ENCODE measurements around the gene GNG12.
A peak's percentile ranks its signal among the peaks of the same experiment; 100 is the strongest.

Gene GNG12

DNA sequence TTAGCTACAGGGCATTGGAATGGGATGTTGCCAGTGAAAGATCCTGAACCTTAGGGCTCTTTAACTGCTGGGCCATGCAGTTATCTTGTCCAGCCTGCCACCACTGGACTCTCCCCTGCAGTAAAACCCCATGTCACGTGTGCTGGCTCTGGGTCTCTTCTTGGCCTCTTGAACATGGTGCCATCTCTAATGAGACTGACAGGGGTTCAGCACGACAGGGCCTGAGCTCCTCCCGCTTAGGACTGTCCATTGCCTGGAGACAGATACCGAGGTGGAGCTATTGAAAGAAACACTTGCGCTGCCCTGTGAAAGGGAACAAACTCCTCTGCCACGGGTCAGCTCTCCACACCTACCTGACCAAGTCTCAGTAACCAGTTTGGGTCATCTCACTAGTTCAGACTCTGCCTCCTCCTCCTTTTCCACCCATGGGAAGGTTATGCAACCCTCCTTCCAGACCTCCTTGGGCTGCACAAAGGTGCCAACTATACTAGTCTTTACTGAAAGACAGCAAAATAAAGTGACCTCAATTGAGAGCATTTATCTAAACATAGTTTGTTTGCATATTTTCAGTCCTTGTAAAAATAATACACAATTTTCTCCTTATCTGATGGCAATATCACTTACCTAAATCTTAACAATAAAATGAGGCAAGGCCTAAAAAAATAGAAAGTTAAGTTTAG lies 66.0 kb downstream of the GNG12 start:
- in situ Hi-C loops (cut with HindIII; ENCODE audit: low pct_ligation_motif_present, low pct_unique_long_range_greater_than_20kb, low sequenced_read_pairs), result no loop called here
- DNase-seq, result no peak

DNA sequence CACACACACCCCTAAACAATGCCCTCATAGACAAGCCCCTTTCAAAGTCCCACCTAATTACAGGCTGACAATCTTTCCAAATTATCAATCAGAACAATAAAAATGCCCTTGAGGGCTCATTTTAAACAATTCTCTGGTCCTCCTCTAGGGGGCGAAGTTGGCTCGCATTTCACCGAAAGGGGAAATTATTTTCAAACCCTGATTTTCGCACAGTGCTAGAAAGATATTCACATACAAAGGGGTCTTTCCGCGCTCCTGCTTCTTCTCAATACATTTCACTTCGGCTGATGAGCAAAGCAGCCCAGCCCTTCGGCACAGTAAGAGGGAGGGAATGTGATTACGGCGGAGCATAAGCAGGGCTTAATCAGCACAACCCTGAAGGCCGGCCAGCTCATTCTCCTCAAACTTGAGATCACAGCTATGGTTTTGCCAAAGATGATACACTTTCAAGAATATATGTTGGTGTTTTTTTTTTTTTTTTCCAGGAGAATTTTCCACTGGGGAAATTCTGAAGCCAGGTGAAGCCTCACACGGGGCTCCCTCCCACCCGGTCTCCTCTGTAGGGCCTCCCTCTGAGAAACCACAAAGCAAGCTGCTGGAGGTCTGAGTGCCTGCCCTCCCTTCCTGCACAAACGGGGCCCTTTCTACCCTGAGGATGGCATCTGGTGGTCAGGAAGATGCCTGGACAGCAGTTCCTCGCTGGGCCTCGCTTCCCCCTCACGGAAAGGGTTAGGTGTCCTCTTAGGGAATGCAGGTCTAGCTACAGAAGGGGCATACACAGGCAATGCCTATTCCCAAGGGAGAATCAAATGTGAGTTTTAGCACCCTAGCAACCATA lies 66.9 kb downstream of the GNG12 start:
- in situ Hi-C loops (cut with HindIII; ENCODE audit: low pct_ligation_motif_present, low pct_unique_long_range_greater_than_20kb, low sequenced_read_pairs), result no loop called here
- DNase-seq, result peak; percentile 58

- DNase-seq, result no peak
- in situ Hi-C loops (cut with HindIII; ENCODE audit: low pct_ligation_motif_present, low pct_unique_long_range_greater_than_20kb, low sequenced_read_pairs), result no loop called here
Observed at GRCh38 chr1:67764633-67765032, 68.6 kb downstream of the GNG12 start.

DNA sequence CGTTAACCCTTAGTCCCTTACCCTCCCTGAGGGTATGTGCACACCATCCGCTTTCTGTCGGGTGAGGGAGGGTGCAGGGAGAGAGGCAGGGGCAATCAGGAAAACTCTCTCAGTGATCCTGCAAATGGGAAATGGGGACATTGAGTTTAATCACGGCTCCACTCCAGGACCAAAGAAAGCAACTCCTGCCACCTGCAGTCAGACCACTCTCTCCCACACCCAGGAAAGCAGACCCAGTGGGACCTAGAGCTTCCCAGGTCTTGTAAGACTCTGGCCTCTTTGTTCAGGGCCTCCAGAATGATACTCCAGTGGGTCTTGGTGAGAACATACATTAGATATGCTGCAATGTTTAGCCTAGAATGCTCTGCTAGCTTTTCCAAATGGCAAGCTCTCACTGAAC lies 71.5 kb downstream of the GNG12 start:
- DNase-seq, result no peak
- in situ Hi-C loops (cut with HindIII; ENCODE audit: low pct_ligation_motif_present, low pct_unique_long_range_greater_than_20kb, low sequenced_read_pairs), result no loop called here

DNA sequence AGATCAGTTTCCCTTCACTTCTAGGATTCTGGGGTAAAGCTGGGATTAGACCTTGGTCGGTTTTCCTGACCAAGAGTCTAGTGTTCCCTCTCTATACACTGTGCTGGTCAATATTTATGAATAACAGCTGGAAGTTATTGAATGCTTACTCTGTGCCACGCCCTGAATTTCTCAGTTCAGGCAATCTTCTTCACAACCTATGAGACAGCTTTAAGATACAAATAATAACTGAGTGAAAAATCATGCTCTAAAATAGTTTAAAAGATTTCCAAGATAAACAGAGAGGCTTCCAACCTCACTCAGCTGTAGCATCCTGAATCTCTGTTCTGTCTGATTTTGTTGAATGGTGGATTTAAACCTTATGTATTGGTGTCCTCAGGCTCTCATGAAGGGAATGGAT lies 72.2 kb downstream of the GNG12 start:
- no peak for DNase-seq
- in situ Hi-C loops (cut with HindIII; ENCODE audit: low pct_ligation_motif_present, low pct_unique_long_range_greater_than_20kb, low sequenced_read_pairs), result no loop called here

DNA sequence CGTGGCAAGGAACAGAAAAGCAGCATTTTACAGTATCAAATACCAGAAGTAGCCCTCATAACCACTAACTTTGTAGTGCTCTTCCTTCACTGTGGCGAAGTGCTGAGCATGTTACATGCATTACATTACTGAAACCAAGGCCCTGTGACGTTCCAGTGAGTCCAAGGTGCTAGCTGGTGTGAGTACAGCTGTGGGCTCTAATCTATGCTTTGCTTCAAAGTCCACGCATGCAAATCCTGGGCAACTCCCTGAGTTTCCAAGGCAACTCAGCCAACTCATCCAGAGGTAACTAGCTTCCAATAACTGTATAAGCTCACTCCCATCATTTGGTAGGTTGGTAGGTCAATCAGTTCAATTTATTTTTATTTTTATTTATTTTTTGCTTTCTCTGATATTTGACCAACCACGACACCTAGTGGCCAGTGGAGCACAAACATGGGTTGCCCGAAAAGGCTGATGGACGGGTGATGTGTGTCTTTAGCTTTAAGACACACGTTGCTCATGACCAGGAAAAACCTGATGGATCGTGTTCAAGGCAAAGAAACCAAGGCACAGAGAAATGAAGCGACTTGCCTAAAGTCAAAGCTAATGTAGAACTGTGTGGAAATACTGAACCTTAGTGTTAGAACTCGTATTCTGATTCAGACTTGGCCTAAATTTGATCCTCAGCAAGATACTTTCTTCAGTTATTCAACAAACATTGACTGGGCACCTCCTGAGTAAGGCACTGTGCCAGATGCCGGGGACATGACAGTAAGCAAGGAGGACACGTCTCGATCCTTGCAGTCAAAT lies 73.0 kb downstream of the GNG12 start:
- in situ Hi-C loops (cut with HindIII; ENCODE audit: low pct_ligation_motif_present, low pct_unique_long_range_greater_than_20kb, low sequenced_read_pairs), result no loop called here
- peak; percentile 52 for DNase-seq

DNA sequence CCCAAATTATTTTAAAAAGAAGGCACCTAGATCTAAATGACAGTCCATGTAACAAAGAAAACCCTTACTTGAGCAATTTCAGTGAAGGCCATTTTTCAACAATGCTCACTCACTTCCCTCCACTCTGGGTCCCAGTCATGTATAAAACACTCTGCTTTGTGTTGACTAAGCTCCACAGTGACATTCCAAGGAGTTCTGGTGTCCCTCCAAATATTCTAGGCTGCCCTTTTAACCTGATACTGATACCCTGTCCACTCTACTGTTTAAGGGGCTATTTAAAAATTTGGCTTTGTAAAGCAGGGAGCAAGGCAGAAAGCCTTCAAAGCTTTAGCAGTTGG lies 73.6 kb downstream of the GNG12 start:
- in situ Hi-C loops (cut with HindIII; ENCODE audit: low pct_ligation_motif_present, low pct_unique_long_range_greater_than_20kb, low sequenced_read_pairs), result no loop called here
- DNase-seq, result peak; percentile 7

DNA sequence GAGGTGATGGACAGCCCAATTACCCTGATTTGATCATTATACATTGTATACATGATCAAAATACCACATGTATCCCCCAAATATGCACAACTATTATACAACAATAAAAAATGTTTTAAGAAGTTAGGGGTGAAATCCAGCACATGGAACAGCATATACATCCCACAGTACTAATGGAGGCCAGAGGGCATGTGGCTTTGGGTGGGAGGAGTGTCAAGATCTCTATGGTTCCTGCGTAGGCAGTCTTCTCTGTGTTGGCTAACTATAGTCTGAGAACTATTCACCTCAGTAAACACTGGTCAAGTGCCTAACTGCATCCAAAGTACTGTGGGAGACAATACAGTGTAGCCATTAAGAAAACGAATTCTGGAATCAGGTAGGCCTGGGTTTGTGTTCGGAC lies 74.2 kb downstream of the GNG12 start:
- in situ Hi-C loops (cut with HindIII; ENCODE audit: low pct_ligation_motif_present, low pct_unique_long_range_greater_than_20kb, low sequenced_read_pairs), result no loop called here
- DNase-seq, result no peak

GRCh38 chr1:67755619-67756018 lies 77.6 kb downstream of the GNG12 start:
- no peak for DNase-seq
- in situ Hi-C loops (cut with HindIII; ENCODE audit: low pct_ligation_motif_present, low pct_unique_long_range_greater_than_20kb, low sequenced_read_pairs), result no loop called here

GRCh38 chr1:67755160-67755559 lies 78.1 kb downstream of the GNG12 start:
- in situ Hi-C loops (cut with HindIII; ENCODE audit: low pct_ligation_motif_present, low pct_unique_long_range_greater_than_20kb, low sequenced_read_pairs), result no loop called here
- DNase-seq, result no peak

GRCh38 chr1:67754526-67754920 lies 78.7 kb downstream of the GNG12 start:
- in situ Hi-C loops (cut with HindIII; ENCODE audit: low pct_ligation_motif_present, low pct_unique_long_range_greater_than_20kb, low sequenced_read_pairs), result no loop called here
- DNase-seq, result no peak

- in situ Hi-C loops (cut with HindIII; ENCODE audit: low pct_ligation_motif_present, low pct_unique_long_range_greater_than_20kb, low sequenced_read_pairs), result no loop called here
- no peak for DNase-seq
Observed at GRCh38 chr1:67753776-67754525, 79.3 kb downstream of the GNG12 start.

DNA sequence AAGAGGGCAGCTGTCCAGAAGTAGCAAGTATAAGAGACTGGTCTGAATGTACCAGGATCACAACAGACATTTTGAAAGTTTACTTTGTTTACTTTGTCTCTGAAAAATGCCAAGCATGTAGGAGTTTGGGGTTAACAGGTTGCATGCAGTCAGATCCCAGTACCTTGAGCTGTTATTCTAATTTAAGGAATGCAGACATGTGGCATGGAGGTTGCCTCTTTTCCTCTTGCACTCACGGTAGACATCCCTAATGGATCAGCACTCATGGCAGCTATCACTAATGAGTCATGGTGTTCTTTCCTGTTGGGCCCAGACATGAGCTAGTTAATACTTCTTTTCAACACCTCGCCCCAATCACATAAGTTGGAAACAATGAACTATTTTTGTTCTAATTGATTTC lies 81.0 kb downstream of the GNG12 start:
- in situ Hi-C loops (cut with HindIII; ENCODE audit: low pct_ligation_motif_present, low pct_unique_long_range_greater_than_20kb, low sequenced_read_pairs), result no loop called here
- no peak for DNase-seq

DNA sequence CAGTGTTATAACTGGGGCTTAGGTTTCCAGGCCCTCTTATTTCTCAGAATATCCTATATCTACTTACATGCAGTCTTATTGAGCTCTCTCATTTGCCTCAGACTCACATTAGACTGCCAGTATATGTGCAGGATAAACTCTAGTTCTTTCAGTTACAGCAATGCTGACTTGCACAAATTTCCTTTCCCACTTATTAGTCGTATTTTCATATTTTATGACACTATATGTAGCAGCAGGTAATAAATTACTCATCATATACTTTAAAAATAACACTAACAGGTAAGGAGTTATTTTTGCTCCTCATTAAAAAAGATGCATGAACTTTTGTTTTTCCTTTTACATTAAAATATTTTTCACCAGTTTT lies 82.6 kb downstream of the GNG12 start:
- no peak for DNase-seq
- in situ Hi-C loops (cut with HindIII; ENCODE audit: low pct_ligation_motif_present, low pct_unique_long_range_greater_than_20kb, low sequenced_read_pairs), result no loop called here

GRCh38 chr1:67749844-67750690 lies 83.2 kb downstream of the GNG12 start:
- in situ Hi-C loops (cut with HindIII; ENCODE audit: low pct_ligation_motif_present, low pct_unique_long_range_greater_than_20kb, low sequenced_read_pairs), result no loop called here

GRCh38 chr1:67749263-67749843 lies 83.9 kb downstream of the GNG12 start:
- in situ Hi-C loops (cut with HindIII; ENCODE audit: low pct_ligation_motif_present, low pct_unique_long_range_greater_than_20kb, low sequenced_read_pairs), result no loop called here
- DNase-seq, result no peak

More at GRCh38 chr1:67749844-67750690, 83.2 kb downstream of the GNG12 start:
- DNase-seq, result peak; percentile 76

DNA sequence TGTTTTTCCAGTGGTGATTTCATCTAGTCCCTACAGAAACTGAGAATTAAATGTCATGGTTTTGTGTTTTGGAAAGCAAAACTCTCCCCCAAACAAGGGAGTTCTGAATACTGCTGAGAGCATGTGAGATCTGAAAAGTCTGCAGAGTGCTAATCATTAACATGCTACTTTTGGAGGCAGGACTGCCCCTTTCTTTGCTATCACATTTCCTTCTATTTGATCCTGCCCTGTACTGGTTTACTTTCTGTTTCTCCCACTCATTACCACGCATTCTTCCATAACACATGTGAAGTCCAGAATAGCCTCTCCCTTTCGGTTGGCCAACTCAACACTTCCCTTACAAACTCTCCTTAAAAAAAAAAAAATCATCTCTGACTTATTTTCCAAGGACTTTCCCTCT lies 84.6 kb downstream of the GNG12 start:
- DNase-seq, result peak; percentile 78
- in situ Hi-C loops (cut with HindIII; ENCODE audit: low pct_ligation_motif_present, low pct_unique_long_range_greater_than_20kb, low sequenced_read_pairs), result no loop called here

All from ACHN (cell line).